IMR-90 (cell line): ENCODE data around the gene OBP2B. TPM values are rescaled to one million over a fixed set of nuclear protein-coding genes. Genes with fewer than 3 reads are reported as not detected.

ENCODE experiments used
- ATAC-seq: fragments of 200-7000 bp; cut with Tn5 transposase; 2 replicates; pipeline ENCODE4 v1.9.1; 2020; ENCODE audit warnings: low read depth, mild to moderate bottlenecking, moderate library complexity
- BruUV-seq: library from RNA; stranded (reverse); fragments of 400-500 nt; replicated peaks from 2 replicates; lab custom pipeline; 2021; lab: Mats Ljungman, UMichigan
- CTCF ChIA-PET: fragments of 300-600 bp; formaldehyde crosslinking; extraction: SDS; loops from one replicate; lab custom pipeline; 2021; ENCODE audit warnings: antibody characterized with exemption; lab: Yijun Ruan, JAX
- POLR2A ChIA-PET: fragments of 300-600 bp; sonication (Branson Sonifier 250); formaldehyde crosslinking; loops from one replicate; lab custom pipeline; 2022; ENCODE audit warnings: antibody characterized with exemption; ENCODE audit not compliant: unreplicated experiment; lab: Charles Lee
- DNase-seq: peaks from one replicate; pipeline ENCODE4 v3.0.0; 2013
- H2AFZ ChIP-seq: replicated peaks from 2 replicates; pipeline ENCODE3; 2013; ENCODE audit warnings: low read length, mild to moderate bottlenecking; ENCODE audit not compliant: poor library complexity
- H2AK5ac ChIP-seq: 2 replicates; pipeline ENCODE4 v1.6.1; 2013; ENCODE audit warnings: low read depth, low read length, inconsistent platforms
- H2AK9ac ChIP-seq: replicated peaks from 2 replicates; pipeline ENCODE3; 2013; ENCODE audit warnings: mild to moderate bottlenecking, low read depth, low read length, moderate library complexity; ENCODE audit not compliant: poor library complexity
- H2BK120ac ChIP-seq: 2 replicates; pipeline ENCODE4 v1.6.1; 2013; ENCODE audit warnings: low read depth, low read length, inconsistent platforms
- H2BK15ac ChIP-seq: 3 replicates; pipeline ENCODE4 v1.6.1; 2013; ENCODE audit warnings: low read depth, low read length, inconsistent platforms
- H2BK20ac ChIP-seq: 2 replicates; pipeline ENCODE4 v1.6.1; 2013; ENCODE audit warnings: low read depth, mild to moderate bottlenecking, inconsistent platforms, low read length, moderate library complexity
- H2BK5ac ChIP-seq: 2 replicates; pipeline ENCODE4 v1.6.1; 2013; ENCODE audit warnings: mild to moderate bottlenecking, low read depth, low read length, inconsistent platforms; ENCODE audit not compliant: poor library complexity, severe bottlenecking
- H3K14ac ChIP-seq: replicated peaks from 2 replicates; pipeline ENCODE4 v1.6.1; 2013; ENCODE audit warnings: low read depth, low read length, inconsistent platforms
- H3K18ac ChIP-seq: 2 replicates; pipeline ENCODE4 v1.6.1; 2013; ENCODE audit warnings: low read depth, low read length, control low read depth
- H3K23ac ChIP-seq: 2 replicates; pipeline ENCODE4 v1.6.1; 2013; ENCODE audit warnings: low read depth, low read length, inconsistent platforms
- H3K27ac ChIP-seq: 2 replicates; pipeline ENCODE4 v1.5.1; 2013; ENCODE audit warnings: mild to moderate bottlenecking, control low read depth, low read length; ENCODE audit not compliant: insufficient read depth
- H3K27me3 ChIP-seq: 2 replicates; pipeline ENCODE4 v1.6.1; 2013; ENCODE audit warnings: low read length; ENCODE audit not compliant: control insufficient read depth, insufficient read depth
- H3K36me3 ChIP-seq: 2 replicates; pipeline ENCODE4 v1.6.1; 2013; ENCODE audit warnings: low read length, mixed read lengths; ENCODE audit not compliant: control insufficient read depth, insufficient read depth
- H3K4ac ChIP-seq: 2 replicates; pipeline ENCODE4 v1.6.1; 2013; ENCODE audit warnings: low read depth, low read length, inconsistent platforms
- H3K4me1 ChIP-seq: 2 replicates; pipeline ENCODE4 v1.6.1; 2013; ENCODE audit warnings: low read length, mixed read lengths; ENCODE audit not compliant: control insufficient read depth, insufficient read depth
- H3K4me2 ChIP-seq: 2 replicates; pipeline ENCODE4 v1.6.1; 2013; ENCODE audit warnings: low read depth, mild to moderate bottlenecking, control low read depth, low read length, moderate library complexity
- H3K4me3 ChIP-seq: 2 replicates; pipeline ENCODE4 v1.5.1; 2013; ENCODE audit warnings: low read depth, mild to moderate bottlenecking, control low read depth, low read length, moderate library complexity; ENCODE audit not compliant: insufficient read depth
- H3K56ac ChIP-seq: 2 replicates; pipeline ENCODE4 v1.6.1; 2013; ENCODE audit warnings: low read length, inconsistent platforms; ENCODE audit not compliant: insufficient read depth; ENCODE audit errors: extremely low read depth
- H3K79me1 ChIP-seq, 2 experiments: 2 replicates each; pipeline ENCODE4 v1.6.1; 2013; ENCODE audit warnings: low read length in 2 of 2, inconsistent platforms in 1 of 2, low read depth in 1 of 2
- H3K9ac ChIP-seq: 2 replicates; pipeline ENCODE4 v1.6.1; 2013; ENCODE audit warnings: low read depth, low read length, control low read depth
- H3K9me1 ChIP-seq: 2 replicates; pipeline ENCODE4 v1.6.1; 2013; ENCODE audit warnings: low read length, inconsistent platforms; ENCODE audit not compliant: insufficient read depth
- H3K9me3 ChIP-seq: 2 replicates; pipeline ENCODE4 v1.6.1; 2013; ENCODE audit warnings: low read length; ENCODE audit not compliant: control insufficient read depth, insufficient read depth
- H4K20me1 ChIP-seq: 2 replicates; pipeline ENCODE4 v1.6.1; 2013; ENCODE audit warnings: low read length, inconsistent platforms; ENCODE audit not compliant: insufficient read depth
- H4K5ac ChIP-seq: 2 replicates; pipeline ENCODE4 v1.6.1; 2013; ENCODE audit warnings: mild to moderate bottlenecking, low read depth, low read length, control low read depth
- H4K8ac ChIP-seq, 2 experiments: 2 replicates each; pipeline ENCODE4 v1.6.1; 2013; ENCODE audit warnings: low read depth in 2 of 2, low read length in 2 of 2, control low read depth in 1 of 2, inconsistent platforms in 1 of 2
- H4K91ac ChIP-seq: 2 replicates; pipeline ENCODE4 v1.6.1; 2013; ENCODE audit warnings: low read depth, low read length, inconsistent platforms; ENCODE audit not compliant: insufficient read depth
- BHLHE40 ChIP-seq: fragments of 150-350 bp; IDR thresholded peaks from 2 replicates; pipeline ENCODE4 v1.6.1; 2016; ENCODE audit warnings: mild to moderate bottlenecking, low read depth, low read length
- CHD1 ChIP-seq: IDR thresholded peaks from 2 replicates; pipeline ENCODE4 v1.6.1; 2012; ENCODE audit warnings: low read depth, low read length, improper control_type of control experiment
- CTCF ChIP-seq: conservative IDR thresholded peaks from 2 replicates; pipeline ENCODE4 v1.5.1; 2012; ENCODE audit warnings: mild to moderate bottlenecking, low read depth, low read length, improper control_type of control experiment
- FOS ChIP-seq: fragments of 150-350 bp; IDR thresholded peaks from 2 replicates; pipeline ENCODE4 v1.6.1; 2016; ENCODE audit warnings: low read depth, low read length
- NFE2L2 ChIP-seq: fragments of 150-350 bp; IDR thresholded peaks from 2 replicates; pipeline ENCODE4 v1.6.1; 2016; ENCODE audit warnings: low read depth, mild to moderate bottlenecking, low read length
- RAD21 ChIP-seq: IDR thresholded peaks from 2 replicates; pipeline ENCODE4 v1.6.1; 2012; ENCODE audit warnings: low read length, improper control_type of control experiment
- RFX5 ChIP-seq: IDR thresholded peaks from 2 replicates; pipeline ENCODE4 v1.8.0; 2012; ENCODE audit warnings: low read depth, mild to moderate bottlenecking, low read length, moderate library complexity
- SMC3 ChIP-seq: fragments of 150-350 bp; IDR thresholded peaks from 2 replicates; pipeline ENCODE4 v1.6.1; 2016; ENCODE audit warnings: low read depth, mild to moderate bottlenecking, antibody characterized with exemption, low read length, moderate library complexity
- WGBS, 2 experiments: methylation state at CpG; one replicate each; pipeline versions ENCODE4 v1.1.5 to v1.1.7; 2013; ENCODE audit warnings: missing lambda C conversion rate in 2 of 2; ENCODE audit not compliant: insufficient read length in 1 of 2; ENCODE audit errors: extremely low coverage in 2 of 2; 5-methylcytosine and 5-hydroxymethylcytosine counted together
- dilution Hi-C: fragments of 300-500 bp; cut with HindIII; formaldehyde crosslinking; loops from one replicate; pipeline ENCODE4 v1.14.3; 2018; ENCODE audit warnings: low sequenced_read_pairs; ENCODE audit not compliant: unreplicated experiment
- in situ Hi-C: fragments of 300-500 bp; cut with MboI; formaldehyde crosslinking; loops from 3 replicates; pipeline ENCODE4 v1.14.3; 2019; ENCODE audit warnings: low sequenced_read_pairs, inconsistent platforms, mixed read lengths
- intact Hi-C: fragments of 100-400 bp; cut with micrococcal nuclease; formaldehyde crosslinking; loops from 2 replicates; pipeline ENCODE4 v1.10.0; 2022
- polyA plus RNA-seq, 3 experiments: library from polyadenylated mRNA; depleted of rRNA; stranded (reverse); fragments of >200 nt; gene quantifications; 2 replicates each; pipeline ENCODE4 v1.2.3, GENCODE V29; 2012; ENCODE audit warnings: low replicate concordance in 1 of 3
- total RNA-seq: library from RNA; depleted of rRNA; stranded (reverse); fragments of >200 nt; gene quantifications from 2 replicates; pipeline ENCODE4 v1.2.3, GENCODE V29; 2012

Gene OBP2B
- total and polyA plus RNA-seq, 2 of the 4 experiments (the other 2 are of a cell fraction), result not detected

DNA sequence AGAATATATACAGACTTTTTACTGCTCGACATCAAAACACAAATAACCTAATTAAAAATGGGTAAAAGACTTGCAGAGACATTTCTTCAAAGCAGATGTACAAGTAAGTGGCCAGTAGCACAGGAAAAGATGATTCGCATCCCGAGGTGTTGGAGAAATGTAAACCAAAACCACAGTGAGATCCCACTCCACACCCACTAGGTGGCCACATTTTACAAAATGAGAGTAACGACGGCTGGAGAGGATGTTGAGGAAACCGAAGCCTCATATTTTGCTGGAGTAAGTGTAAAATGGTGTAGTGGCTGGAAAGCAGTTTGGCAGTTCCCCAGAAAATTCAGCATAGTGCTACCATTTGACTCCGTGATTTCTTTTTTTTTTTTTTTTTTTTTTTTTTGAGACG lies 24.1 kb downstream of the OBP2B start:
- H3K9me1 ChIP-seq, result no peaks in the 10 kb centered on the region
- H3K18ac ChIP-seq, result no peak overlapping the region
- H3K4me3 ChIP-seq, result no peak overlapping the region
- no peak overlapping the region for H2BK120ac ChIP-seq
- no peak overlapping the region for H4K91ac ChIP-seq
- H4K5ac ChIP-seq, result no peak overlapping the region
- no peaks in the 10 kb centered on the region for H3K36me3 ChIP-seq
- intact Hi-C loops (loop anchor here (1.0 kb wide), 1 partner anchor 144 kb away; no protein-coding TSS in a partner anchor), in situ Hi-C loops (loop anchor here (5.0 kb wide), 1 partner anchor 297 kb away; no protein-coding TSS in a partner anchor), dilution Hi-C loops (no loop called here)
- no peak overlapping the region for H2BK20ac ChIP-seq
- peak; percentile 62 for DNase-seq
- H3K27ac ChIP-seq, result no peak overlapping the region
- H3K9ac ChIP-seq, result no peak overlapping the region
- CTCF ChIA-PET, result interaction anchor here (0.6 to 2.4 kb wide), 3 partner anchors 8 to 314 kb away, joined by 5 to 11 read pairs (median 8); no protein-coding TSS in a partner anchor
- ATAC-seq, result peak; percentile 79
- no peak overlapping the region for H3K23ac ChIP-seq
- no peak overlapping the region for H2BK15ac ChIP-seq
- no peak overlapping the region for H2AK9ac ChIP-seq
- H4K8ac ChIP-seq, result no peak overlapping the region
- BruUV-seq, result no TSS peak
- no peak overlapping the region for H3K14ac ChIP-seq
- no peak overlapping the region for H2BK5ac ChIP-seq
- no peak overlapping the region for H2AK5ac ChIP-seq
- WGBS, 2 experiments, result no CpG with 5 or more reads among the region's 8 CpGs
- H3K9me3 ChIP-seq, result no peaks in the 10 kb centered on the region
- TF ChIP-seq CTCF (peak; percentile 61), CHD1 (no peak), RFX5 (no peak), SMC3 (peak; percentile 40; the same call in 1 of the 2 replicates), FOS (no peak), NFE2L2 (no peak), BHLHE40 (peak; percentile 30; the same call in 1 of the 2 replicates), RAD21 (peak; percentile 42)
- POLR2A ChIA-PET, result no interaction called here
- H3K4me2 ChIP-seq, result no peak overlapping the region
- H3K4ac ChIP-seq, result no peak overlapping the region
- H3K79me1 ChIP-seq, result no peaks in the 10 kb centered on the region
- H4K20me1 ChIP-seq, result no peaks in the 10 kb centered on the region
- peak overlapping the region; percentile 48 for H2AFZ ChIP-seq
- peaks cover 45% of the 10 kb centered on the region for H3K27me3 ChIP-seq
- H3K4me1 ChIP-seq, result no peaks in the 10 kb centered on the region
- H3K56ac ChIP-seq, result no peak overlapping the region
